SJSA1 (cell line): ENCODE measurements around the gene SENP7. TPM values are rescaled to one million over a fixed set of nuclear protein-coding genes. Genes with fewer than 3 reads are reported as not detected.
"Not testable (repeated sequence)": the region's sequence is repeated elsewhere in the genome, so short reads cannot be mapped to it uniquely, and the experiment has no call there.

Experiments used
- DNase-seq, 2 experiments: peaks; one replicate each; pipeline ENCODE4 v3.0.0-alpha.2; 2015 to 2020; ENCODE audit warnings: low spot score in 2 of 2, low read depth in 1 of 2
- H3K27ac ChIP-seq: fragments of 250-450 bp; sonication (Bioruptor Pico); 2 replicates; pipeline ENCODE4 v1.5.1; 2020; ENCODE audit warnings: mild to moderate bottlenecking, moderate library complexity
- H3K27me3 ChIP-seq: fragments of 250-450 bp; sonication (Bioruptor Pico); replicated peaks from 2 replicates; pipeline ENCODE4 v1.5.1; 2020; ENCODE audit warnings: mild to moderate bottlenecking, moderate library complexity
- H3K36me3 ChIP-seq: fragments of 250-450 bp; sonication (Bioruptor Pico); 2 replicates; pipeline ENCODE4 v1.5.1; 2020; ENCODE audit warnings: mild to moderate bottlenecking
- H3K4me1 ChIP-seq: fragments of 250-450 bp; sonication (Bioruptor Pico); replicated peaks from 2 replicates; pipeline ENCODE4 v1.6.1; 2021; ENCODE audit warnings: mild to moderate bottlenecking
- H3K4me3 ChIP-seq: fragments of 250-450 bp; sonication (Bioruptor Pico); 2 replicates; pipeline ENCODE4 v1.5.1; 2020; ENCODE audit warnings: mild to moderate bottlenecking
- H3K9me3 ChIP-seq: fragments of 250-450 bp; sonication (Bioruptor Pico); replicated peaks from 2 replicates; pipeline ENCODE4 v1.5.1; 2020; ENCODE audit warnings: mild to moderate bottlenecking
- total RNA-seq: library from RNA; depleted of rRNA; stranded (reverse); fragments of >200 nt; shearing (Covaris generic); gene quantifications from 2 replicates; pipeline ENCODE4 v1.2.3, GENCODE V29; 2014; rRNA removed

Gene SENP7, protein sequence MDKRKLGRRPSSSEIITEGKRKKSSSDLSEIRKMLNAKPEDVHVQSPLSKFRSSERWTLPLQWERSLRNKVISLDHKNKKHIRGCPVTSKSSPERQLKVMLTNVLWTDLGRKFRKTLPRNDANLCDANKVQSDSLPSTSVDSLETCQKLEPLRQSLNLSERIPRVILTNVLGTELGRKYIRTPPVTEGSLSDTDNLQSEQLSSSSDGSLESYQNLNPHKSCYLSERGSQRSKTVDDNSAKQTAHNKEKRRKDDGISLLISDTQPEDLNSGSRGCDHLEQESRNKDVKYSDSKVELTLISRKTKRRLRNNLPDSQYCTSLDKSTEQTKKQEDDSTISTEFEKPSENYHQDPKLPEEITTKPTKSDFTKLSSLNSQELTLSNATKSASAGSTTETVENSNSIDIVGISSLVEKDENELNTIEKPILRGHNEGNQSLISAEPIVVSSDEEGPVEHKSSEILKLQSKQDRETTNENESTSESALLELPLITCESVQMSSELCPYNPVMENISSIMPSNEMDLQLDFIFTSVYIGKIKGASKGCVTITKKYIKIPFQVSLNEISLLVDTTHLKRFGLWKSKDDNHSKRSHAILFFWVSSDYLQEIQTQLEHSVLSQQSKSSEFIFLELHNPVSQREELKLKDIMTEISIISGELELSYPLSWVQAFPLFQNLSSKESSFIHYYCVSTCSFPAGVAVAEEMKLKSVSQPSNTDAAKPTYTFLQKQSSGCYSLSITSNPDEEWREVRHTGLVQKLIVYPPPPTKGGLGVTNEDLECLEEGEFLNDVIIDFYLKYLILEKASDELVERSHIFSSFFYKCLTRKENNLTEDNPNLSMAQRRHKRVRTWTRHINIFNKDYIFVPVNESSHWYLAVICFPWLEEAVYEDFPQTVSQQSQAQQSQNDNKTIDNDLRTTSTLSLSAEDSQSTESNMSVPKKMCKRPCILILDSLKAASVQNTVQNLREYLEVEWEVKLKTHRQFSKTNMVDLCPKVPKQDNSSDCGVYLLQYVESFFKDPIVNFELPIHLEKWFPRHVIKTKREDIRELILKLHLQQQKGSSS
- 4.6 and 15.9 TPM in 2 replicates for total RNA-seq

DNA sequence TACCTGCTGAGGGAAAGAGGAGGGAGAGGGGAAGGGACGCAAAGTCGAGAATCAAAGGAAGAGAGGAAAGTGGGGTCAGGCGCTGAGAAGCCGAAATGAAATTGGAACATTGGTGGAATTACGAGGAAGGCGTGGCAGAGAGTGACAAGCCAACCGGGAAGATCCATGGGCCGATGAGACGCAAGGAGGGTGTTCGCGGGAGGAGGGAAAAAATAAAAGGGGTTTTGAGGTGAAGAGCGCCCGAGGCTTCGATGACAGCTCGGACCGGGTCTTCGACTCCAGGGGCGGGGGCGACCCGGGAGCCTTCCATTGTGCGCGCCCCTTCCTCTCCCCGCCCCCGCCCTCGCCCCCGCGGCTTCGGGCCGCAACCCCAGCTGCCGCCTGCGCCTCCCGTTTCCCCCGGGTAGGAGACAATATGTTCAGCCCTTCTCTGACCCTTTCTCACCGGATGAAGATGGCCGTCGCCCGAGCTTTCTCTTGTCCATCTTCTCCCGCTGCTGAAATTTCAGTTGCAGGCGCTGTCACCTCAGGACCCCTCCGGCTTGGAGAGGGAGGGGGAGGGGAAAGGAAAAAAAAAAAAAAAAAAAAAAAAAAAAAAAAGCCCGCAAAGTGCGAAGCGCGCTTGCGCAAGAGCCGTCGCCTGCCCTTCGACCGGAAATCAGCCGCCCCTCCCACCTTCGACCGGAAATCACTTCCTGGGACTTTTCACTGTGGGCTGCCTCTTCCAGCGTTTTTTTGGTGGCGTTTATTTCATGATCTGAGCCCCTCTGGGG is at the start of gene SENP7:
TSS of gene SENP7 (minus strand) at position 567 of the 773 bp plus-strand sequence. CDS start at position 485, 82 bp downstream.
- no peaks in the 10 kb centered on the region for H3K9me3 ChIP-seq
- peak within 1 kb of the TSS; percentile 97 for H3K27ac ChIP-seq
- 0 out of 2 replicates have a peak, but pooled peaks cover 2% of the 10 kb centered on the region for H3K27me3 ChIP-seq
- H3K4me1 ChIP-seq: peaks cover 14% of the 10 kb centered on the region
- peak within 1 kb of the TSS; percentile 57 for H3K4me3 ChIP-seq
- H3K36me3 ChIP-seq: peaks cover 6% of the 10 kb centered on the region; the same call in 1 of the 2 replicates
- DNase-seq: peak; percentile 77 to 95

DNA sequence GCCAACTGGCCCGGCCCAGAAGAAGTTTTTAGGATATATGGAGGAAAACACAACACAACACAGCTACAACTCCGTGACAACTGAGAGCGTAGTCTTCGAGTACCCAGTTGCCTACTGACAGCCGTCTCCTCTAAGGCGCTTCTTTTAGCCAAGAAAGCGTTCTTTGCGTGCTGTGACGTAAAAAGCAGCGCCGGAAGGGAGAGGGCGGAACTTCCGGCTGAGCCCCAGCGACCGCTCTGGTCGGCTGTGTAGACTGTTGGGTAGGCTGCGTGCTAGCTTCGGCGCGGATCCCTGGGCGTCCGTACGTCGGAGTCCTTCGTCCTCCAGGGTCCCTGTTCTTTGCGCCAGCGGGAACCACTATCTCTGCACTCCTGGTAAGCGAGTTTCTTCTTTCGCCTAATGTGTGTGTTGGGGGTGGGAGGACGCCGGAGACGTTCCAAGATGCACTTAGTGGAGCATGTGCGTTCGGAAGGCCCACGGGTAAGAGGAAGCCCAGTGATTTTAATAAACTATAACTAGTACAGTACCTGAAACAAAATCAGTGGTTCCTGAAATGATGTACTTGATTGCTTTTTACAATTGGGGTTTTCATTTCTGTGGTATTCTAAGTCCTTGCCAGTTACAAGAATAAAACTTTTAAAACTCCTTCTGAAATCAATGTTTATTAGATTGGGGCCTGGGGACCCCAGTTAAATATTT is 48.8 kb upstream of the SENP7 start, which contains the start of gene TRMT10C:
TSS of gene TRMT10C (plus strand) at position 239 of the 699 bp plus-strand sequence. CDS start 2,914 bp downstream, outside the sequence.
- Histone ChIP-seq H3K27ac (peak within 1 kb of the TSS; percentile 70), H3K4me3 (peak within 1 kb of the TSS; percentile 54), H3K9me3 (no peaks in the 10 kb centered on the region), H3K27me3 (no peaks in the 10 kb centered on the region; the same call in 1 of the 2 replicates), H3K4me1 (peaks cover 7% of the 10 kb centered on the region), H3K36me3 (peaks cover 27% of the 10 kb centered on the region)
- peak; percentile 88 to 91 for DNase-seq

DNA sequence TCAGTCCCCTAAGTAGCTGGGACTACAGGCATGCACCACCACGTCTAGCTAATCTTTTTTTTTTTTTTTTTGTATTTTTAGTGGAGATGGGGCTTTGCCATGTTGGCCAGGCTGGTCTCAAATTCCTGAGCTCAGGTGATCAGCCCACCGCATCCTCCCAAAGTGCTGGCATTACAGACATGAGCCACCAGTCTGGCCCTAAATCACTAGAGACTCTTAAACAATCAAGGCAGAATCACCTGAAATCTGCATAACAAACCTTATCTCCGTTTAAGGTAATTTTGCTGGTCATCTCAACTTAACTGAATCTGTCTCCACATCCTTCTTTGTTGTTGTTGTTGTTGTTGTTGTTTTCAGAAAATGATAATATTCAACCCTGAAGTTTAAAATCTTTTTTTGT is 43.1 kb upstream of the SENP7 start:
- Histone ChIP-seq H3K27ac (no peak overlapping the region), H3K9me3 (no peaks in the 10 kb centered on the region), H3K4me1 (no peaks in the 10 kb centered on the region), H3K4me3 (no peak overlapping the region), H3K36me3 (no peaks in the 10 kb centered on the region), H3K27me3 (peaks cover 3% of the 10 kb centered on the region; the same call in 1 of the 2 replicates)
- DNase-seq: no peak

DNA sequence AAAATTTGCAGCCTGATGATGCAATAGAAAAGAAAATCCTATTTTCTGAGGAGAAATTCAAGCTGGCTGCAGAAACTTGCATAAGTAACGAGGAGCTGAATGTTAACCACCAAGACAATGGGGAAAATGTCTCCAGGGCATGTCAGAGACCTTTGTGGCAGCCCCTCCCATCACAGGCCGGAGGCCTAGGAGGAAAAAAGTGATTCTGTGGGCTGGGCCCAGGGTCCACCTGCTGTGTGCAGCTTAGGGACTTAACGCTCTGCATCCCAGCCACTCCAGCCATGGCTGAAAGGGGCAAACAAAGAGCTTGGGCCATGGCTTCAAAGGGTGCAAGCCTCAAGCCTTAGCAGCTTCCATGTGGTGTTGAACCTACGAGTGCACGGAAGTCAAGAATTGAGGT is 40.4 kb upstream of the SENP7 start:
- DNase-seq, H3K36me3 ChIP-seq, H3K27me3 ChIP-seq, H3K9me3 ChIP-seq, H3K27ac ChIP-seq, H3K4me1 ChIP-seq, H3K4me3 ChIP-seq: not testable (repeated sequence)

DNA sequence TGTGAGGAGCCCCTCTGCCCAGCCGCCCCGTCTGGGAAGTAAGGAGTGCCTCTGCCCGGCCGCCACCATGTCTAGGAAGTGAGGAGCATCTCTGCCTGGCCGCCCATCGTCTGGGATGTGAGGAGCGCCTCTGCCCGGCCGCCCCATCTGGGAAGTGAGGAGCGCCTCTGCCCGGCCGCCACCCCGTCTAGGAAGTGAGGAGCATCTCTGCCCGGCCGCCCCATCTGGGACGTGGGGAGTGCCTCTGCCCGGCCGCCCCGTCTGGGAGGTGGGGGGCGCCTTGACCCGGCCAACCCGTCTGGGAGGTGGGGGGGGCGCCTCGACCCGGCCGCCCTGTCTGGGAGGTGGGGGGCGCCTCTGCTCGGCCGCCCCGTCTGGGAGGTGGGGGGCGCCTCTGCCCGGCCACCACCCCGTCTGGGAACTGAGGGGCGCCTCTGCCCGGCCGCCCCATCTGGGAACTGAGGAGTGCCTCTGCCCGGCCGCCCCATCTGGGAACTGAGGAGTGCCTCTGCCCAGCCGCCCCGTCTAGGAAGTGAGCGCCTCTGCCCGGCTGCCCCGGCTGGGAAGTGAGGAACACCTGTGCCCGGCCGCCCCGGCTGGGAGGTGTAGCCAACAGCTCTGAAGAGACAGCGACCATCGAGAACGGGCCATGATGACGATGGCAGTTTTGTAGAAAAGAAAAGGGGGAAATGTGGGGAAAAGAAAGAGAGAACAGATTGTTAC is 38.5 kb upstream of the SENP7 start:
- H3K36me3 ChIP-seq, DNase-seq, H3K27ac ChIP-seq, H3K27me3 ChIP-seq, H3K4me3 ChIP-seq, H3K9me3 ChIP-seq, H3K4me1 ChIP-seq: not testable (repeated sequence)

DNA sequence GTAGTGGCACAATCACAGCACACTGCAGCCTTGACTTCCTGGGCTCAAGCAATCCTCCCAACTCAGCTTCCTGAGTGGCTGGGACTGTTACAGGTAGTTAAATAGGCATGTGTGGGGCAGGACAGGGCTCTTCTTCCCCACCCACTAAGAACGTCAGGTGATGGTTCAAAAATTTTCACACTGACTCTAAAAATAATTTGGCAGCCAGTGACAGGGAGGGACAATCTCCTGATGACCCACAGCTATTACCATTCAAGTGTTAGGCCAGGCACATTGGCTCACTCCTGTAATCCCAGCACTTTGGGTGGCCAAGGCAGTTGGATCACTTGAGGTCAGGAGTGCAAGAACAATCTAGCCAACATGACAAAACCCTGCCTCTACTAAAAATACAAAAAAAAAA is 36.5 kb upstream of the SENP7 start:
- H3K36me3 ChIP-seq: no peaks in the 10 kb centered on the region
- H3K27ac ChIP-seq: no peak overlapping the region
- no peaks in the 10 kb centered on the region for H3K9me3 ChIP-seq
- DNase-seq: no peak
- no peaks in the 10 kb centered on the region for H3K4me1 ChIP-seq
- H3K27me3 ChIP-seq: no peaks in the 10 kb centered on the region
- H3K4me3 ChIP-seq: no peak overlapping the region

DNA sequence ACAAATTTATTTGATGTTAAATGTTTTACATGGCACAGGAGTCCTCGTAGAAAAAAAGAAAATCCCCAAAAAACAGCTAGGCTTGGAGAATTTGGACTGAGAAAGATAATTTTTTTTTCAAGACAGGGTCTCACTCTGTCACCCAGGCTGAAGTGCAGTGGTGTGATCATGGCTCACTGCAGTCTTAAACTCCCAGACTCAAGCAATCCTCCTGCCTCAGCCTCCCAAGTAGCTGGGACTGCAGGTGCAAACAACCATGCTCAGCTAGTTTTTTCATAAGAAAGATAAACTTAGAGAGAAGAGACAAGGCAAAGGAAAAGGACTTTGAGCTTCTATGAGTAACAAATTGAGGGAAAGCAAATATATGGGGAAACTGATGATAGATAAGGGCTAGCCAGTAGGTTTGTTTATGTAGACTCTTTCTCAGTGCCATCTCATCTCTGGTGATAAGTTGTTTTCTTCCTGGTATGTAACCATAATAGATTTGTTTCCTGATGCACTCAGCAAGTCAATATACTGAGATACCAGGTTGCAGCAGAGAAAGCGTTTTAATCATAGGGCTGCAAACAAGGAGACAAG is 35.6 kb upstream of the SENP7 start:
- Histone ChIP-seq H3K9me3 (no peaks in the 10 kb centered on the region), H3K4me3 (no peak overlapping the region), H3K4me1 (no peaks in the 10 kb centered on the region), H3K36me3 (no peaks in the 10 kb centered on the region), H3K27ac (no peak overlapping the region), H3K27me3 (no peaks in the 10 kb centered on the region)
- DNase-seq: no peak

DNA sequence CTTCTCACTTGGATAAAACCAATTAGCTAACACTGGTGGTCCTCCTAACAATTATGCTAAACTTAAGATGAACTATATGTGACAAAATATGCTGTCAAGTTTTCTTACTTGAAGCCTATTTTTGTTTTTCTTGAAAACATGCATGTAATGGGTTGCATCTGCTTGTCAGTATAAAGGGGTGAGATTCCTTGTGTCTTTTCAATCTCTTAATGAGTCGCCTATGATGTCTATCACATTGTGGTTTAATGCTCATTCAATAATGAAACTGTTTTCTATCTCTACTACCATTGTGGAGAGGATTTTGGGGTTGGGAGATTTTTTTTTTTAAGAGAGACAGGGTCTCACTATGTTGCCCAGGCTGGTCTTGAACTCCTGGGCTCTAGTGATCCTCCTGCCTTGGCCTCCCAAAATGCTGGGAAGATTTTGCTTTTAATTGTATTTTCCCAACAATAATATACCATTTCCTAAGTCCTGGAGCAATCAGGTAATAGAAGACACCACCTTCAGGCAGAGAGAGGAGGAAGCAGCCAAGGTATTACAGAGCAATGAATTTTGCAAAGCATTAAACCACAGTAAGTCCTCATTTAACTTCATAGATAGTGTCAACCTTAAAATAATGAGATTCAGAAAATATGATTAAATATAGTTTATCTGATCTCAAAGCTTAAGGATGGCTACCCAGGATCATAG is 31.3 kb upstream of the SENP7 start:
- Histone ChIP-seq H3K27ac (no peak overlapping the region), H3K27me3 (no peaks in the 10 kb centered on the region), H3K9me3 (no peaks in the 10 kb centered on the region), H3K4me3 (no peak overlapping the region), H3K4me1 (no peaks in the 10 kb centered on the region), H3K36me3 (no peaks in the 10 kb centered on the region)
- DNase-seq: no peak

DNA sequence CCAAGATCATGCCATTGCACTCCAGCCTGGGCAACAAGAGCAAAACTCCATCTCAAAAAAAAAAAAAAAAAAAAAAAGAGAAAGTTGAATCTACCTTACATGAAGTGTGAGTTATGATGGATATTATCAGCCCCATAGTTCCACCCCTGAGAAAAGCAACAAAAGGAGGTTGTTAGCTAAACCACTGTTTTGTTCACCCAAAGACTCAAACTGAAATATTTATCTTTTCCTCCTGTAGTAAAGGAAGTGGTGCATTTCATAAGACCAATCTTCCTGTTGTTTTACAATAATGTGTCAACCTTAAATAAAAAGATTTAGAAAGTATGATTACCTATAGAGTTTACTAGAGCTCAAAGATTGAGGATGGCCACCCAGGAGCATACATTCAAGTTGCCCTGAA is 29.9 kb upstream of the SENP7 start:
- Histone ChIP-seq H3K27me3 (no peaks in the 10 kb centered on the region), H3K4me1 (no peaks in the 10 kb centered on the region), H3K9me3 (no peaks in the 10 kb centered on the region), H3K27ac (no peak overlapping the region), H3K36me3 (no peaks in the 10 kb centered on the region), H3K4me3 (no peak overlapping the region)
- DNase-seq: no peak

DNA sequence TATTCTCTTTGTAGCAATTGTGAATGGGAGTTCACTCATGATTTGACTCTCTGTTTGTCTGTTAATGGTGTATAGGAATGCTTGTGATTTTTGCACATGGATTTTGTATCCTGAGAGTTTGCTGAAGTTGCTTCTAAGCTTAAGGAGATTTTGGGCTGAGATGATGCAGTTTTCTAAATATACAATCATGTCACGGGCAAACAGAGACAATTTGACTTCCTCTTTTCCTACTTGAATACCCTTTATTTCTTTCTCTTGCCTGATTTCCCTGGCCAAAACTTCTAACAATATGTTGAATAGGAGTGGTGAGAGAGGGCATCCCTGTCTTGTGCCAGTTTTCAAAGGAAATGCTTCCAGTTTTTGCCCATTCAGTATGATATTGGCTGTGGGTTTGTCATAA is 23.9 kb upstream of the SENP7 start:
- H3K27me3 ChIP-seq, H3K4me3 ChIP-seq, DNase-seq, H3K4me1 ChIP-seq, H3K9me3 ChIP-seq, H3K27ac ChIP-seq, H3K36me3 ChIP-seq: not testable (repeated sequence)

DNA sequence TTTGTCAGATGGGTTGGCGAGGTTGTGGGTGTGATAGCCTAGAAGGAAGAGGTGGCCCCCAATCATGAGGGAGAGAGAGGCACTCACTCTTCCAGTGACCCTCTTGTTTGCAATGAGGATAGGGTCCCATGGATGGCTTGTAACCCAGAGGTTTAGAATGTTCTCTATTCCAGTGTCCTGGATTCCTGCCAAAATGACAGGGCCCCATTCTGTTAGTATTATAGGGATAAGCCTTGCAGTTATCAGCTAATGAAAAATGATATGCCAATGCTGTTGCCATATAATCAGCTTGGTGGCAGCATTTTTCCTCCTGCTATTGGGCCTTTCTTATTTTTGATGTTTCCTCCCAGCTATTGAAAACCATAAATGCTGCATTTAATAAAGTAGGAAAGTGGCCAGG is 23.3 kb upstream of the SENP7 start:
- DNase-seq: no peak
- Histone ChIP-seq H3K4me3 (no peak overlapping the region), H3K27me3 (no peaks in the 10 kb centered on the region), H3K36me3 (no peaks in the 10 kb centered on the region), H3K4me1 (peaks cover 5% of the 10 kb centered on the region), H3K9me3 (no peaks in the 10 kb centered on the region), H3K27ac (no peak overlapping the region)
